HG03025 (cell line): ENCODE data around the gene TSC22D2.
"Not testable (repeated sequence)": the region's sequence is repeated elsewhere in the genome, so short reads cannot be mapped to it uniquely, and the experiment has no call there.

ENCODE experiments used
- ATAC-seq: cut with Tn5 transposase; IDR thresholded peaks from one replicate; pipeline ENCODE4 v1.9.1; 2021; ENCODE audit warnings: mild to moderate bottlenecking, moderate library complexity; ENCODE audit not compliant: unreplicated experiment, low FRiP score

TSC22D2 gene

DNA sequence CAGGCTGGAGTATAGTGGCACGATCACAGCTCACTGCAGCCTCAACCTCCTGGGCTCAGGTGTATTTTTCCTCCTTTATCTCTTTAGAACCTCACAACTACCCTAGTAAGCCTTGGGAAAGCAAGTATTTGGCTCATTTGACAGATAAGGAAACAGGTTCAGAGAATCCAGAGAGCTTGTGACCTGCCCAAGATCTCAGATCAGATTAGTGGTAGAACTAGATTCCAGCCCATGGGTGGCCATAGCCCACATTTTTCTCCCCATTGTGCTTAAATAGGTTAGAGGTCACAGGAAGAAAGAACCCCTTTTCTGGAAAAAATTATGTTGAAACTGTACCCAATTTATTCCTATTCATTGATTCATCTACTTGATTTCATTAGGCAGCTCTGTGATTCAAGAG is 64.3 kb downstream of the TSC22D2 start:
- ATAC-seq, result no peak

- ATAC-seq, result not testable (repeated sequence)
Measured at GRCh38 chr3:150473161-150473560, 65.1 kb downstream of the TSC22D2 start.

- no peak for ATAC-seq
Measured at GRCh38 chr3:150479370-150479769, 71.3 kb downstream of the TSC22D2 start.

DNA sequence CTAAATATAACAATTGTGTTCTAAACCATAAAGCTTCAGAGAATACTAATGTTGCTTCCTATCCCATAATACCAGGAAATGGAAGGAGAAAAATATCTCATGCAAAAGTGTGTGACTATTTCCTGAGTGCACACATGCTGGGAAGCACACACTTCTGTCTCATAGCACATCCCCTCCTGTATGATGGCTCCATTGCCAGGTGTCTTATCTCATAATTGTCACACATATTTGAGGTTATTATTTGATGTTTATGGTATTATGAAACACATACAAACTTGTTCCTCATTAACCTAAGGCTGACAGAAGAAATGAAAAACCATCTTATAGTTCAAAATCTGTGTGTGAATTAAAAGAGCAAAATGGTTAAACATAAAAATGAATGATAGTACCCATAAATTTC is 72.8 kb downstream of the TSC22D2 start:
- ATAC-seq, result no peak

- no peak for ATAC-seq
Measured at GRCh38 chr3:150483226-150483625, 75.1 kb downstream of the TSC22D2 start.

DNA sequence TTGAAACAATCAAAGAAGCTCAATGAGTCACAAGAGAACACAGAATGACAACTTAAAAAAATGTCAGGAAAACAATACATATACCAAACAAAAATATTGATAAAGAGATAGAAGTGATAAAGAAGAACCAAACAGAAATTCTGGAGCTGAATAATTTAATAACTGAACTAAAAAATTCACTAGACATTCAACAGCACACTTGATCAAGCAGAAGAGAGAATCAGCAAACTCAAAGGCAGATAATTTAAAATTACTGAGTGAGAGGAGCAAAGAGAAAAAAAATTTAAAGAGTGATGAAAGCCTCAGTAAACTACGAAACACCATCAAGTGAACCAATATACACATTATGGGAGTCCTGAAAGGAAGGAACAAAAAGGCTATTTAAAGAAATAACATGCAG is 76.3 kb downstream of the TSC22D2 start:
- no peak for ATAC-seq

DNA sequence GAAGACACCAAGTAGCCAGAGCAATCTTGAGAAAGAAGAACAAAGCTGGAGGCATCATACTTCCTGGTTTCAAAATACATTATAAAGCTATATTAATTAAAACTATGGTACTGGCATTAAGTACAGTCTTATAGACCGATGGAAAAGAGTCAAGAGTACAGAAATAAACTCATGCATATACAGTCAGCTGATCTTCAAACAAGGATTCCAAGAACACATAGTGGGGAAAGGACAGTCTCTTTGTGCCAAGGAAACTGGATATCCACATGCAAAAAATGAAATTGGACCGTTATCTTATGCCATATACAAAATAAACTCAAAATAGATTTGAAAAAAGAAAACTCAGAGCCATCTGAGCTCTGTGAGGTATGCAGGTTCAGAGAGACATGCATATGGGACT is 80.8 kb downstream of the TSC22D2 start:
- no peak for ATAC-seq

GRCh38 chr3:150490277-150490986 is 82.3 kb downstream of the TSC22D2 start:
- no peak for ATAC-seq

DNA sequence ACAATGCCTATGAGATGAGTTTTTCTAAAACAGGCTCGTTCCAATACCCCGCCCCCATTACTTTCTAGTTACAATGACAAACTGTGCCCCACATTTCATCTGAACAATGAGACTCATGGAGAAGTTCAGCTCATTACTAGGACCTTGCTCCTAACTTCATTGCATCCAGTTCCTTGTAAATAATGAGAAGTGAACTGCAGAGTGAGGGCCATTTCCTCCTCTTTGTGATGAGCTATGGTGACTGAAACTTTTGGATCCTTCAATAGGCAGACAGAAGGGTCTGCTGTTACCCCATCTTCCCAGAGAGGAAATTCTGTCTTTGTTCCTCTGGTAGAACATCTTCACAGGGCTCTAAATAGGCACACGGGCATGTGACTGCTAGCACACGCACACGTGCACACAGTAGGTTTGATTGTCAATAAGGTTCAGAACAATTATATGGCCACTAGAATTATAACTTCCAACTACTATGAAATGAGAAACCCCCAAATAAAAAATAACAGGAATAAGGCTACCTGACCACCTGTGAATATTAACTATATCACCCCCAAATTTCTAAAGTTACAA is 86.4 kb downstream of the TSC22D2 start:
- ATAC-seq, result no peak

- no peak for ATAC-seq
Measured at GRCh38 chr3:150495149-150495548, 87.1 kb downstream of the TSC22D2 start.

DNA sequence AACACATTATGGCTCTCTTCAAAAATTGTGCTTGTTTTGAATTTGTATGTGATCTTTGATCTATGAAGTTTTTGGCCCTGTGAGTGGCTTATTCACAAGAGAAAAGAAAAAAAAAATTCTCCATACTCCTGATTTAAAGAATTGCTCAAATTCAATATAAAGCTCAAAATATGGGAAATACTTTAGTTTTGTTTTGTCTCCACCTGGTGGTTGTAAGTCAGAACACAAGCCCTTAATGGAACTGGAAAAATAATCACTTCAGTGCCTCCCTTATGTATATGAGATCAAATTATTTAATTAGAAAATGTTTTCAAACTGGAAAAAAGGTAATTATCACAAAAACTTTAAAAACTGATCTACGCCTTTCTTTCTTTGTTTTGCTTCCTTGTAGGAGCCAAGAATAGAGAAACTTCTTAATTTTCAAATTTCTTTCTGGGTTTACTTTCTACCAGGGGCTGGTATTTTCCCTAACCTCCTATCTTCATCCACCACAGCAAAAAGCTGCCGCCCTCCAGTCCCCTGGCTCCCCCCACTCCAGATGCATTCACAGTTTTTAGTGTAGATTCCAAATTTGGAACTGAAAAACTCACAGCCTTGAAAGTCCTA is 87.6 kb downstream of the TSC22D2 start:
- ATAC-seq, result no peak

- ATAC-seq, result no peak
Measured at GRCh38 chr3:150497956-150498355, 89.9 kb downstream of the TSC22D2 start.

GRCh38 chr3:150500960-150501359 is 92.9 kb downstream of the TSC22D2 start:
- not testable (repeated sequence) for ATAC-seq

GRCh38 chr3:150503402-150504099 is 95.5 kb downstream of the TSC22D2 start:
- no peak for ATAC-seq

- ATAC-seq, result no peak
Measured at GRCh38 chr3:150504483-150504882, 96.4 kb downstream of the TSC22D2 start.

GRCh38 chr3:150508401-150508800 is 100.3 kb downstream of the TSC22D2 start:
- ATAC-seq, result no peak

GRCh38 chr3:150509780-150510179 is 101.7 kb downstream of the TSC22D2 start:
- no peak for ATAC-seq

GRCh38 chr3:150511122-150511821 is 103.2 kb downstream of the TSC22D2 start:
- no peak for ATAC-seq

DNA sequence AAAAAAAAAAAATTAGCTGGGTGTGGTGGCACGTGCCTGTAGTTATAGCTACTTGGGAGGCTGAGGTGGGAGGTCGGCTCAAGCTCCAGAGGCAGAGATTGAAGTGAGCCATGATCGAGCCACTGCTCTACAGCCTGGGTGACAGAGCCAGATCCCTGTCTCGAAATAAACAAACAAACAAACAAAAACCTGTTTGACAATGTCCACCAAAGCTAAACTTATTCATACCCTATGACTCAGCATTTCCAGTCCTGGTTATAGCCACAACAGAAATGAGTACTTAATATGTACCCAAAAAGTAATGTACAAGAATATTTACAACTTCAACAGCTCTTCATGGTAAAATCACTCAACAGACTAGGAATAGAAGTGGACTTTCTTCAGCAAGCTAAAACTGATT is 107.1 kb downstream of the TSC22D2 start:
- ATAC-seq, result no peak
